ENCODE data around the gene SLIT3.
A peak's percentile ranks its signal among the peaks of the same experiment; 100 is the strongest.

Gene SLIT3

DNA sequence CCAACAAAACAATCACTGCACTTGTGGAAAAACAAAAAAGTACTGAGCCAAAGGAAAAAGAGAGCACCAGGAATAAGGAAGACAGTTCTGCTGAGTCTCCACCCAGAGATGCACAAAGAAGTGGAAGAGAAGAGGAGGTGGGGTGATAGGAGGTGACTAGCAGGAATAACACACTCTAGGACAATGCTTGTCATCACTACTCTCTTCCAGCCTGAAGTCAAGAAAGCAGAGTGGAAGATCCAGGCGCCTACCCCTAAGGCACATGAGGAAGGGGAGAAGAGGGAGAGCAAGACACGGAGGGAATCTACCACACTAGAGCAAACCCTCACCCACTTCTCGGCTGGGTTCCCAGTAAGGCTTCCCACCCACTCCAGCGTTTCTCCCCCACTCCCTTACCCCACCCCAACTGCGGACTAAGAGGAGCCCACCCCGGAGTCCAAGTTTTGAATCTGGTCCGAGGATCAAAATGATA, 1.7 kb downstream of the SLIT3 start:
- peak; percentile 51 for DNase-seq (ENCODE audit: low spot score)

DNA sequence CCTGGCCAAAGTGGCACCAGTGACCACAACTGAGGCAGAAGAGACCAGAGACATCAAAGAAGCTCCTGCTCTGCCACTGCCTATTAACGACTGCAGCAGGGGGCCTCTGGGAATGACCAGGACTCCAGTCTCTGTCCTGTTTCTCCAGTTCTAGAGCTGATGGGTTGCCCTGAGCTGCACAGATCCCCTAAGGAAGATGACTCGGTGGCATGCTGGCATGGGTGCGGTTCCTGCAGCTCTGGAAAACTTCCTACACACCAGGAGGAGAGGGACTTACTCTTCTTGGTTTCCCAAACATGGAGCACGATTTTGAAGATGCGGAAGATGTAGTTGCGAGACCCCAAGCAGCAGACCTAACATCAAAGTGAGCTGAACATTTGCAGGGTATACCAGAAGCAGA, 2.7 kb downstream of the SLIT3 start:
- no peak for DNase-seq (ENCODE audit: low spot score)

DNA sequence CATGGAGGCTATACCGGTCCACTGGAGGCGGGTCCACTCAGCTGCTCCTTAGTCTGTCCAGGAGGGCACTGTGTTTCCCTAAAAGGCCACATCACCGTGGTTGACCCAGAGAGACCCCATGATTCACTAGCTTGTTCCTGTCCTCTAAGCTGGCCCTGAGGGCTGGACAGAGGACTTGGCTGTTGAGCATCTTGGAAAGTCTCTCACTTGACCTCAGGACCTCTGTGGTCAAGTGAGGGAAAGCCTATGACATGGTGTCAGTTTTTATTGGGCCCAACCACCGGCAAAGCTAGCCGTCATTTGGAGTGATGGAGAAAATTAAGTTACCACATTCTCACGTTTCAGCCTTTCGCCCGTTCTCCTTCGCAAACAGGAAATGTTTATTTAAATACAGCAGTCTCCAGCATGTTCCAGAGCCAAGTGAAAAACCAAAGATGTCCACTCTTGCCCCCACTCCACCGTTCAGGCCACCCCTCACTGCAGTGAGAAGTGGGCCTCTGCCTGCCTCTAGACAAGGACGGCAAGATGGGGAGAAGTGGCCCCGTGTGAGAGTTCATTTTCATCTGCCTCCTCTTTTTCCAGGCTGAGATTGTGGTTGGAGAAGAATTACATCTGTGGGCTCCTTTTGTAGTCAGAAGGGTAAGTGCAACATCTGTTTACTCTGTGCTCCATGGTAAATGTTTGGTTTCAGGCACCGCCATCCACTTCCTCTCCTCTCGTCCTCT, 4.4 kb downstream of the SLIT3 start:
- no peak for DNase-seq (ENCODE audit: low spot score)

DNA sequence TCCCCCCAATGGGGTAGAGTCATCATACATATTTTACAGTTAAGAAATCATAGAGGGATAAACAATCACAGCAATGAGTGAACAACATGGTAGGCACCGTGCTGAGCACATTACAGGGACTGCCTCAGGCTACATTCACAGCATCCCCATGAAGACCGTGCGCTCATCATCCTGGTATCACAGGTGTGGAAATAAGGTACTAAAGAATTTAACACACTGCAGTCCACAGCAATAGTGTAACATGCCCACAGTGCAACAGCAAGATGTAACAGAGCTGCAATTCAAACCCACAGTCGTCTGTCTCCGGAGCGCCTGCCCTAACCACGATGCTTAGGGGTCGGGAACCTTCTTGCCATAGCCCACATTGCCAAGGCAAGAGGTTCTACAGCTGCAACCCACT, 5.6 kb downstream of the SLIT3 start:
- DNase-seq (ENCODE audit: low spot score): no peak

DNA sequence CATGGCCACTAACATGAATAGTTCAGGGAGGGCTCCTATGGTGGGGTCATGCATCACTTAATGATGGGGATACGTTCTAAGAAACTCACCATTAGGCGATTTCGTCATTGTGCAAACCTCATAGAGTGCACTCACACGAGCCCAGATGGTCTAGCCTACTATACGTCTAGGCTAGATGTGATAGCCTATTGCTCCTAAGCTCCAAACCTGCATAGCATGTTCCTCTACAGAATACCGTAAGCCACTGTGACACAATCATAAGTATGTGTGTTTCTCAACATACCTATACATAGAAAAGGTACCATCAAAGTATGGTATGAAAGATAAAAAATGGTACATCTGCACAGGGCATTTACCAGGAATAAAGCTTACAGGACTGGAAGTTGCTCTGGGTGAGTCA, 6.3 kb downstream of the SLIT3 start:
- DNase-seq (ENCODE audit: low spot score): no peak

DNA sequence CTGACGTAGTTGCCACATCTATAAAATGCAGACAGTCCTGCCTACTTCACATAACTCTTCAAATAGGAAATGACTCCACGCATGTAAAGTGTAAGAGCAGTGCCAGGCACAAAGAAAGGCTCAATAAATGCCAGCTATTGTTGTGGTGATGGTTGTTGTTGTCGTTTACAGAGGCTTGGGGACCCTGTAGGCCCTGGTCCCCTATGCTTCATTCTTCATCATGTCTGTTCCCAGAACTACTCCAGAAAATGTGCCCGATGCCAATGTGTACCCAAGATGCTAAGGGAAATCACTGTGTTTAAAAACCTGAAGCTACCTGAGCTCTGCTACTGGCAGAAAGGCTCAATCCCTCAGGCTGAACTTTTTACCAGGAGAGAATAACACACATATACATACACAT, 9.1 kb downstream of the SLIT3 start:
- DNase-seq (ENCODE audit: low spot score): no peak

DNA sequence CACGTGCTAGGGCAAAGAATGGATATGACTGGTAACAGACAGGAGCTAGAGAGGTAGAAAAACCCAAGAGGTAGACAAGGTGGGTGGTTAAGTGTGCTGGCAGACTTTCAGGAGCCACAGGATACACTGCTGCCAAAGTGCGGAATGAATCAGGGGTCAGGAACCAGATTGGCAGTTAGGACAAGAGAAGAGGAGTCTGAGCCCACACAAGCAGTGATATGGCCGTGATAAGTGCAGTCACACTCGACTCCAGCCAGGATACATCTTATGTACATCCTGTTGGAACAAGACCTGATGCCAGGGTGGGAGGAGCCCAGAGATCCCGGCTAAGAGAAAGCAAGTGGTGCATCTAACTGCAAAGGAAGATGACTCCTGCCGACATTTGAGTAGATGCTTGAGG, 10.0 kb downstream of the SLIT3 start:
- no peak for DNase-seq (ENCODE audit: low spot score)

DNA sequence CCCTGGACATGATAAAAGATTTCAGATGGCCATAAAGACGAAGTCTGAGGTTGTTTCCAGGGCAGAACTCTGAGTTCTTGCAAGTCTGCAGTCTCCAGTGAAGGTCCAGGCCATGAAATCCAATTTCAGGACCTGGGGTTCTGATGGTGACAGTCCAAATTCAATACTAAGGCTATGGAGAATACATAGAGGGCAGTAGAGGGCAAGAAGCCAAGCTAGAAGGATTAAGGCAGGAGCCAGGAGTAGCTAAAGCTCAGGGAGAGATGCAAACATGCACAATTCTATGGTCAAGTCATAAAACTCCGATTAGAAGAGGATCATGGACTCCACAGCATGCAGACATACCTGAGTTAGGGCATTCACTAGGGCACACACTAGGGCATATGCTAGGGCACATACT, 11.4 kb downstream of the SLIT3 start:
- DNase-seq (ENCODE audit: low spot score): peak; percentile 57

DNA sequence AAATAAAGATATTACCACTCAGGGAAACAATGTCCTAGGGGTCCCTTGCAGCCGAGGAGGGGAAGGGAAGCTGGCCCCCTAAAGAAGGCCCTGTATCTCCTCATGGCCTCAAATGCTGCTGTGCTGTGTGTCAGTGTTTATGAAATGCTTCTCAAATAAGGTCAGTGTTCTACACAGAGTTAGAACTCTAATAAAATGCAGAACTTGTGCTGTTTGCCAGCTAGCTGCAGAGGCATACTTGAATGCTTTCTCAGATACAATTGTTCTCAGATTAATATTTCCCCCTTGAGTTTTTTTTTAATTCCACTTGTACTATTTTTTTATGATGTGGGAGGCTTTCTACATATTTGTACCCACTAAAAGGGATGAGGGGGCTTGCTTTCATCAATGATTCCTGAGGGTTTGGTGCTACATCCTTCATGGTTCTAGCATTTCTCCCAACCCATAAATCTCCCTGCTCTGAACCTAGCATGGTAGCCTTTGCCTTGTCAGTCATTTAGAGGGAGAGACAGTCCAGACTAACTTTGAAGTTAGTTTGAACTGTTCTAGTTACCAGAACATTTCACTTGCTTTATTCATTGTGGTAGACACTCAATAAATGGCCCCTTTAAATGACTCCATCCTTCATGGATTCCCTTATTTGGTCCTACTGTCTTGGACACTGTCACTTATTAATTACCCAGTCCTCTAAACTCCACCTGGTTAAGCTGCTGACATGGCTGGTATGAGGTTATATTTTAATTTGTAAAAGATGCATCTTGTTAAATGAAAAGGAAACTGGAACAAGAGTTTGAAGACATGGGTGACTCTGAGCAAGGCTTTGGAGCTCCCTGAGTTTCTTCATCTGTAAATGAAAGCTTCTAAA, 12.6 kb downstream of the SLIT3 start:
- DNase-seq (ENCODE audit: low spot score): no peak

DNA sequence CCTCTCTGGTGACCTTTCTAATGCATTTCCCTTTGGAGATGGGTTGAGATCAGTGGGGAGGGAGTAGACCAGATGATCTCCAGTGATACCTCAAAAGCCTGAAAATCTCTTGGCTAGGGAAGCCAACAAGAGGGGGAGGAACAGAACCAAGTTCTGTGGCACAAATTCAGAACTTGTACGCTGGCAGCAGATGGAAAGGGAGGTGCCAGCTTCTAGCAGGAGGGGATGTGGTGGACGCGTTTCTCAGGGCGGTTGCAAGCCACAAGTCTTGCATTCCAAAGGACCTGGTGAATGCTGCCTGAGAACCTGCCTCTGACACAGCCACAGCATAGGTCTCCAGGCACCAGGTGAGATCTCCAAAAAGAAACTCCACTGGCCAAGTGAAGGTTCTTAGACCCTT, 13.4 kb downstream of the SLIT3 start:
- peak; percentile 58 for DNase-seq (ENCODE audit: low spot score)

DNA sequence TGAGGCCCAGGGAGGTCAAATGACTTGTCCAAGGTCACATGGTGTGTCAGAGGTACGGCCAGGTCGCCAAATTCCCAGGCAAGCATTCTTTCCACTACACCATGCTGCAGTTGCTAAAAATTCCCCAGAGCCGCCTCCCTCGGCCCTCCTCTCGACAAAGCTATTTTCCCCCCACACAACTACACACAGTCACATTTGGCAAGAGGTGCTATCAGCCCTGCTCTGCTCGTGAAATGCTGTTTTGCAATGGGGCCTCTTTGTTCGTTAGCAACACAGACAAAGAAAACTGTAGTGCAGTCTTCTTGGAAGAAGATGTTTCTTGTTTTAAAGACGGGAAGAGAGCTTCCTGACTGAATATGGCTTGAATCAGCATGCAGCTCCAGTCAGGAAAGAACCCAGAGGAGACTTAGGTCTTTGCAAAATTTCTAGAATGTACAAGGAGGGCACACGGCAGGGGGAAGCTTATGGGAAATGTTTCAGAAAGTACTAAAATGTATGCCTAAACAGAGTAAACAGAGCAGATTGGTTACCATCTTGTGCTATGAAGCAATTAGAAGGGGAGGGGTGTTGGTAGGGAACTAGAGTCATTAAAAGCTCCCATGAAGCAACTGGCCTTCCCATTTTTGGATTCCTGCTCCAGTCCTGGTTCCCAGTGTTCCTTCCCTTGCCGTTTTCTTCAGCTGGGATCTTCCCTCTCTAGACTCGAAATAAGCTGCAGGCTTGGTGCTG, 14.2 kb downstream of the SLIT3 start:
- no peak for DNase-seq (ENCODE audit: low spot score)

DNA sequence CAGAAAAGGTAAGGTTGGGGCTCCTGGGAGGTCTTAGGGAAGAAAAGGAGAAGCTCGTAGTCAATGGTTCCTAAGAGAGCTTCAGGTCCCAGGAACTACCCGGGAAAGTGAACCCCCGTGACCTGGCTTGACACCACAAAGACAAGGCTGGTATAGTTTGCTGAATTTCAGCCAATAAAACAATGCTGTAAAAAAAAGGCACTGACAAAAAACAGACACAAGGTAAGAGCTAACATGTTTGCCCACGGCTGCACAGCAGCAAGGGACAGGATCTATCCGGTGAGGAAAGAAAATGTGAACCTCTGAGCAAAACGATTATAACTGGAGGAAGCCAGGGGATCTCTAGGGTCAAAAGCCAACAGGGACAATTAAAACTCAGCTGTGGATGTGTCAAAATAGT, 17.1 kb downstream of the SLIT3 start:
- DNase-seq (ENCODE audit: low spot score): no peak

DNA sequence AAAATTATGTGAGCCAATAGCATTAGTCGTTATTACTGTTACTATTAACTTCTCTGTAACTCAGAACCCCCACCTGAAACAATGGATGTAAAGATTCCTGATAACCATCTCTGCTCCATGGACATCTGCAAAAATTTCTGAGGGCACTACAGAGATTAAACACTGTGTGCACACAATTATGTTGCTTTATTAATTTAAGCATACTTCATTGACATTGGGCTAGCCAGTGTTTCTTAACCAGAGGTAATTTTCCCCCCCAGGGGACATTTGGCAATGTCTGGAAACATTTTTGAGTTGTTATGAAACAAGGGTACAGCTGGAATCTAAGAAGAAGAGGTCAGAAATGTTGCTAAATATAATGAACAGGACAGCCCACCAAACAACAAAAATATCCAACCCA, 19.3 kb downstream of the SLIT3 start:
- no peak for DNase-seq (ENCODE audit: low spot score)

DNA sequence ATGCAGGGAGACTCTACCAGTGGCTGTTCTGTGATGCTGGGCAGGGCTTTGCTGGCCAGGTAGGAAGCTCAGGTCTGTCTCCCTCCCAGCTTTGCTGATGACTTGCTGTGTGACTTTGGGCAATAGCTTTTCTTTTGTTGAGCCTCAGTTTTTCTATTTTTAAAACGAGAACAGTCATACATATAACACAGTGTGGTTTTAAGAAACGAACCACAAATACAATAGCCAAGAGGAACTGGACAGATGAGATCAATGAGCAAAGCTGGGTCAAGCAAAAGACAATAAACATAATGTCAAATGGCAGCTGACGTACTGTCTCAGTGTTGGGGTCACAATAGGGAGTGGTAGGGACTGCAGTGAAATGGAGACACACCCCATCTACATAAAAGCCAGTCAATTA, 20.2 kb downstream of the SLIT3 start:
- DNase-seq (ENCODE audit: low spot score): no peak

DNA sequence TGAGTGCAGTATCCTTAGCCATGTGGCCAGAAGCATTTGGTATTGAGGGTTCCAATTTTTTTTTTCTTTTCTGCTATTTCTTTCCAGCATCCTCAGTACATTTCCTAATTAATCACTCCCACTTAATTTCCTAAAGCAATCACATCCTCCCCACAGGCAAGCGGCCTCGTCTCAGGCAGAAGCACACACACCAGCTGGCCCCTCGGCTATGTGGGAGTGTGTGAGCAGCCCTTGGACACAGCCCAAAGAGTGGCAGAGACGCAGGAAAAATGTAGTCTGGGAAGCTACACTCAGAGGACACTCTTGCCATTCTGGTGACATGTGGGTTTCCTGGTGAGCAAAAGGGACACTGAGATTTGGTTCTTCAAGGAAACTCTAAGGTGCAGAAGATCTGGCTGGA, 20.7 kb downstream of the SLIT3 start:
- peak; percentile 97 for DNase-seq (ENCODE audit: low spot score)

DNA sequence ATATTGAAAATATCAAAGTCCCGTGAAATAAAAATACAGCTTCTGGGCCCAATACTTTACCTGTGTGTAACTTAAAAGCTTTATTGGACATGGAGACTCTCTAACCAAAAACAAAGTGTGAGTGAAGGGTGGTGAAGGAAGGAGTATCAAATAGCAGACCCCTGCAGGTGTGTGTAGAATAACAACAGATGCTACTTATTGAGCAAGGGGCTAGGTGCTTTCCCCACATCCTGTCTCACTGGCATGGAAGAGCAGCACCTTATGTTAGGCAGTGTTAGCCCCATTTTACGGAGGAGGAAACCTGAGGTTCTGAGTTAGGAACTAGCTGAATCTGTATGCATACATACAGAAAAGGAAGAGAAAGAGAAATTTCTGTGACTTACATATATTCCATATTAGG, 21.8 kb downstream of the SLIT3 start:
- DNase-seq (ENCODE audit: low spot score): no peak

DNA sequence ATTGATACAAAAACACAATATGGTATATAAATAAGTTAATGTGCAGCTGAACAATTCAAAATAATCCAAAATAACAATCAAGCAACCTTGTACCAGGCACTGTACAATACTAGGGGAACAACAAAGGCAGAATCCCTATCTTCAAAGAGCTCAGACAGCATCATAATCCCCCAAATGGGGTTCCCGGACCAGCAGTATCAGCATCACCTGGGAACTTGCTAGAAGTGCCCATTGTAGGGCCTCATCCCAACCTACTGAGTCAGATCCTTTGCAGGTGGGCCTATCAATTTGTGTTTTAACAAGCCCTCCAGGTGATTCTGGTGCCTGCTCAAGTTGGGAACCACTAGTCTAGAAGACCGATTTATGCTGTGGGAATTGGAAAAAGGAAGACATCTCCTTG, 27.1 kb downstream of the SLIT3 start:
- no peak for DNase-seq (ENCODE audit: low spot score)

DNA sequence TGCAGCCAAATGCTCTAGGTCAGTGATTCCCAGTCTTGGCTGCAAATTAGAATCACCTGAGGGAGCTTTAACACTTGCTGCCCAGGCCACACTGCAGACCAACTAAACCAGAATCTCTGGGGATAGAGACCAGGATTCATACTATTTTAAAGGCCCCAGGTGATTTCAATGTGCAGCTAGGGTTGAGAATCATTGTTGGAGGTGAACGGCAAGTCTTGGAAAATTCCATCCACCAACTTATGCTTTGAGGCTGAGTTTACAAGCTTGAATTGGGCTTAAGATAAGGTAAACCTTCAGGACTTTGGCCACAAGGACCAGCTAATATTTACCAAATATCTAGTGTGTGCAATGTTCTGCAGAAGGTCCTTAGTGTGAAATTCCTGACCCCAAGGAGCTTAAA, 27.5 kb downstream of the SLIT3 start:
- no peak for DNase-seq (ENCODE audit: low spot score)

DNA sequence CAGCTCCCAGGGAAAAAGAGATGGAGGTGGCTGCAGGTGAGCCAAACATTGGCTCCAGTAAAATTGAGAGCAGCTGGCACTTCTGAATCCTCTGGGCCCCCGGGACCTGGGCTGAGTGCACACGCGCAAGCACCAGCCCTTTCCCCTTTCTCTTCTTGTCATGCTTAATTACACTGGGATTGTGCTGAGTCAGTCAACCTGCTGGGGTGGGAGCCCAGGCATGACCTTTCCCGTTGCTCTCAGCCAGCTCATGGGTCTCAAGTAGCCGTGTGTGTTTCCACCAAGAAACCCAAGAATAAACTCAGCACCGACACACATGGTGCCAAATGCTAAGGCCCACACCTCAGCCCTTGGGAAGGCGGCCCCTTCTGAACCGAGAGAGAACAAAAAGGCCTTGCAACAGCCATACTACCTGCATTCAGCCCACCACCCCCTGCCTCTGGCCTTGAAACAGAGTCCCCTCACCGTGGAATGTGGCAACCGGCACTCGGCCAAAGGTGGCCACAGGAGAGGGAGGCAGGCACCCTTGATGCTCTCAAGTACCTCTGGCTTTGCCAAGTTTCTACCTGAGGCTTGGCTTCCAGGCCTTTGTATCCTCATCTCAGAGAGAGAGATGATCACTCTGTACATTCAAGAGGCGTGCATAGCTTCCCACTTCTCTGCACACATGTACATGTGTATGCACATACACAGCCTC, 28.1 kb downstream of the SLIT3 start:
- DNase-seq (ENCODE audit: low spot score): no peak

DNA sequence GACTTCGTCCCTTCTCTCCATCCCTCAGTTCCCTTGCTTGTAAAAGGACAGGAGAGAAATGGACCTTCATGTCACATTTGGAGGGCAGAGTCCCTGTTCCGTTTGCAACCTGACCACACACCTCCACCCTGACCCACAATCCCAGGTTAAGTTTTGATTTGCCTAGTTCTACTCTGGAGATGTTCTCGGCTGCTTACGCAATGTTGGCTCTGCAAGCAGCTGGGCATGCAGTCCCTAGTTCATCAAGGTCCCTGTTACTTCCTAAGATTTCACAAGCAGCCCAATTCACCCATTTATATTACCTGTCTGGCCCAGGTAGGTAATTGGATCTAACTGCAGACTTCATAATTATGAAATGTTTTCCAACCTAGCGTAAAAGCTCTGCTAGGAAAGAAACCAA, 28.8 kb downstream of the SLIT3 start:
- no peak for DNase-seq (ENCODE audit: low spot score)

DNA sequence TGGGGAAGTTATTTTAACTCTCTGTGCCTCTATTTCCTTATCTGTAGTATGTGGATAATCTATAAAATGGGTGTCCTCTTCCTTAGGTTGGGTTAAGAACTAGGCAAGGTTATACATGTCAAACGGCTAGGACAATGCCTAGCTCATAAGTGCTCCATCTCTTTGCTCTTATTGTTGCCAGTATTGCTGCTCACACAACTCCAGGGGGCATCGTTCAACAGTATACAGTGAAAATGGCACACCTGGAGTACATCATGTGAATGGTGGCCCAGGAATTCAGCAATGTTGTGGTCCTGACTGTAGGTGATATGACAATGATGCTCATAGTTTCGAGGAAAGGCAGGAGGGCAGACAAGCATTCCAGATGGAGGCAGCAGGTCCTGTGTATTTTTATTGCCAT, 30.1 kb downstream of the SLIT3 start:
- no peak for DNase-seq (ENCODE audit: low spot score)

DNA sequence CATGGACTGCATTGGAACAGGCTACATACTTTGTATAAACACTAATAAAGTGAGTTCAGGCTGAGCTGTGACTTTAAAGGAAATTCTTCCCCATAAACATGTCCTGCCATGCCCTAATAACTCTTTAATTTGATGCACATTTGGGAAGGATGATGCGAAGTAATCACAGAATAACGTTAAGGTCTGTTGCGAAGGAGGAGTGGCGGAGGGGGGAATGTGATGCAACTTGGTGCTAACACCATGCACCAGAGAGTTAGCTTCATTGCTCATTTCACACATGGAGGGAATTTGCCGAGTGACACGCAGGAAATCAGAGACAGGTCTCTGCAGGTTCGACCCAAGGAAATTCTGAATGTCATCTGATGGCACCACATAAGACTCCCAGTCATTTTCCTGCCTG, 32.9 kb downstream of the SLIT3 start:
- no peak for DNase-seq (ENCODE audit: low spot score)
